ENCODE data around the gene CKS2.

Gene CKS2

DNA sequence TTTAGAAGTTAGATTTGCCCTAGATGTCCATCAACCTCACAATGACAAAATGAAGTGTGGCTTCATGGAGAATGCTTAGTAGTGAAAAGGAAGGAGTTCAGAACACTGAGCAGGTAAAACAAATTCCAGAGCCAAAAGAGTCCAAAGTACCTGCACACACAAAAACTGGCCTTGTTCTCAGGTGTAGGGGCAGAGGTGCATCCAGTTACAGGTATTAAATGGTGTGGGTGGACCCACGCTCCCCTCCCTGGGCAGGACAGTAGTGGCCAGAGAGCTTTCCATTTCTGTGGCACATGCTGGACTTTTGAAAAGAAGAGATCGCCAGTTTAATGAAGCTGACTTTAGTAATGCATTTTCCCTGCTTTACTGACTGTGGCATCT, 54.5 kb downstream of the CKS2 start:
- H3K9me3 ChIP-seq (ENCODE audit: control insufficient read depth, insufficient read depth, low read length) = no peaks in the 10 kb centered on the region
- TF ChIP-seq, protein P1, sequence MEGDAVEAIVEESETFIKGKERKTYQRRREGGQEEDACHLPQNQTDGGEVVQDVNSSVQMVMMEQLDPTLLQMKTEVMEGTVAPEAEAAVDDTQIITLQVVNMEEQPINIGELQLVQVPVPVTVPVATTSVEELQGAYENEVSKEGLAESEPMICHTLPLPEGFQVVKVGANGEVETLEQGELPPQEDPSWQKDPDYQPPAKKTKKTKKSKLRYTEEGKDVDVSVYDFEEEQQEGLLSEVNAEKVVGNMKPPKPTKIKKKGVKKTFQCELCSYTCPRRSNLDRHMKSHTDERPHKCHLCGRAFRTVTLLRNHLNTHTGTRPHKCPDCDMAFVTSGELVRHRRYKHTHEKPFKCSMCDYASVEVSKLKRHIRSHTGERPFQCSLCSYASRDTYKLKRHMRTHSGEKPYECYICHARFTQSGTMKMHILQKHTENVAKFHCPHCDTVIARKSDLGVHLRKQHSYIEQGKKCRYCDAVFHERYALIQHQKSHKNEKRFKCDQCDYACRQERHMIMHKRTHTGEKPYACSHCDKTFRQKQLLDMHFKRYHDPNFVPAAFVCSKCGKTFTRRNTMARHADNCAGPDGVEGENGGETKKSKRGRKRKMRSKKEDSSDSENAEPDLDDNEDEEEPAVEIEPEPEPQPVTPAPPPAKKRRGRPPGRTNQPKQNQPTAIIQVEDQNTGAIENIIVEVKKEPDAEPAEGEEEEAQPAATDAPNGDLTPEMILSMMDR (IDR thresholded peaks at IDR 0.05; ENCODE audit: low read depth, low read length, poor library complexity, severe bottlenecking) = no peak
- no peak for TF ChIP-seq EZH2phosphoT487 (IDR thresholded peaks at IDR 0.05; ENCODE audit: borderline replicate concordance, low read length)
- no peaks in the 10 kb centered on the region for H3K79me2 ChIP-seq (ENCODE audit: control insufficient read depth, low read length)
- no peaks in the 10 kb centered on the region for H3F3A ChIP-seq (ENCODE audit: control insufficient read depth, insufficient read depth)
- no peaks in the 10 kb centered on the region for H3K27me3 ChIP-seq (ENCODE audit: control insufficient read depth, low read length)
- H3K36me3 ChIP-seq (ENCODE audit: control insufficient read depth, low read length) = peaks cover 16% of the 10 kb centered on the region
- no peaks in the 10 kb centered on the region for H4K20me1 ChIP-seq (ENCODE audit: control insufficient read depth, insufficient read depth, low read depth, low read length)
- H3K9me2 ChIP-seq (replicated peaks; ENCODE audit: control insufficient read depth, low read length) = no peaks in the 10 kb centered on the region
- no peak overlapping the region for H3K4me2 ChIP-seq (ENCODE audit: low read length)
- H3K4me1 ChIP-seq (ENCODE audit: control insufficient read depth, low read length) = no peaks in the 10 kb centered on the region
- H3K27ac ChIP-seq (ENCODE audit: low read depth, low read length) = no peak overlapping the region
- no peak overlapping the region for H3K4me3 ChIP-seq (ENCODE audit: low read length)
